ENCODE results near the gene FMOD. TPM values are rescaled to one million over a fixed set of nuclear protein-coding genes. Genes with fewer than 3 reads are reported as not detected.
A peak's percentile ranks its signal among the peaks of the same experiment; 100 is the strongest.

FMOD gene
- polyA plus RNA-seq, 3 donors = not detected

DNA sequence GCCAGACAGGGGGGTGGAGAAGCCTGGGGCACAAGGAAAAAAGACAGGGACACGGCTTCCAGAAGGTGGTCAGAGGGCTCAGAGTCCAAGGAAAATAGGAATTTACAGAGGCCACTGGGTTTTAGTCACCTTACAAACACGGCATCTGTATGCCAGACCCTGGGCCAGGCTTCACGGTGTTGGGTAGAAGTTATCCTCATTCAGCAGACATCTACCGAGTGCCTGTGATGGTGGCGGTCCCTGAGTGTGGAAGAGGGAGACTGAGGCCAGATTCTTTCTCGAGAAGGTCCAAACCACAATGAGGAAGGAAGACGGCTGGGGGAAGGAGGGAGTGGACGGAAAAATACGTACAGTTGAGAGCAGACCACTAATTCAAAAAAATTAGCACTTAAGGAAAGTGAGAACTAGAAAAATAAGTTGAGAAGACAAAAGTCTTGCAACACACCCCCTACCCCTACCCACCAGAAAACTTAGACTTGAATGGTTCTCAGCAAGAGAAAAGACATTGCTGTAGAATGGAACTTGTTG is 46.5 kb downstream of the FMOD start:
- Mint-ChIP-seq H3K9me3 (peaks cover 0 to 5% (median 0%) of the 10 kb centered on the region in 7 donors), H3K4me3 (peak overlapping the region; percentile 87 to 100), H3K4me1 (peaks cover 69% of the 10 kb centered on the region), H3K27ac (peak overlapping the region; percentile 97 to 99 (median 98)), H3K27me3 (ENCODE audit: low read depth in 3 of 3) (peaks cover 0 to 3% (median 2%) of the 10 kb centered on the region in 3 donors), H3K36me3 (peaks cover 32 to 37% of the 10 kb centered on the region in 2 donors)
- peaks cover 42% of the 10 kb centered on the region for H3K79me2 ChIP-seq (ENCODE audit: insufficient read depth, low read length)
- DNase-seq = peak in 2 of 3 donors; percentile 58 to 67
- H3K27me3 ChIP-seq (ENCODE audit: control insufficient read depth in 2 of 2, insufficient read depth in 2 of 2, low read length in 2 of 2) = no peaks in the 10 kb centered on the region
- WGBS (ENCODE audit: insufficient coverage) = 83% methylated on average over 1 of the region's 9 CpGs
- peak overlapping the region; percentile 97 for H3K9ac ChIP-seq (ENCODE audit: insufficient read depth, low read length, poor library complexity, severe bottlenecking)
- peaks cover 42% of the 10 kb centered on the region for H4K20me1 ChIP-seq (ENCODE audit: insufficient read depth, low read length)
- peak overlapping the region; percentile 98 to 100 for H3K27ac ChIP-seq (ENCODE audit: low read depth in 1 of 2, low read length in 2 of 2)
- peak overlapping the region; percentile 65 to 97 (median 70) for H3K4me3 ChIP-seq (replicated peaks in 1 of 3; ENCODE audit: low read depth in 2 of 3, low read length in 3 of 3)
- peaks cover 54 to 64% of the 10 kb centered on the region in 2 donors for H3K4me1 ChIP-seq (ENCODE audit: control insufficient read depth in 1 of 2, insufficient read depth in 2 of 2, low read length in 2 of 2)
- intact Hi-C loops (cut with micrococcal nuclease) = no loop called here
- peaks cover 31% of the 10 kb centered on the region in 2 donors for H3K36me3 ChIP-seq (replicated peaks in 1 of 2; ENCODE audit: control insufficient read depth in 1 of 2, insufficient read depth in 2 of 2, low read length in 2 of 2)
- peak overlapping the region; percentile 99 for H3K4me2 ChIP-seq (replicated peaks; ENCODE audit: extremely low read depth, low read length, poor library complexity, severe bottlenecking)
- TF ChIP-seq, protein P1, sequence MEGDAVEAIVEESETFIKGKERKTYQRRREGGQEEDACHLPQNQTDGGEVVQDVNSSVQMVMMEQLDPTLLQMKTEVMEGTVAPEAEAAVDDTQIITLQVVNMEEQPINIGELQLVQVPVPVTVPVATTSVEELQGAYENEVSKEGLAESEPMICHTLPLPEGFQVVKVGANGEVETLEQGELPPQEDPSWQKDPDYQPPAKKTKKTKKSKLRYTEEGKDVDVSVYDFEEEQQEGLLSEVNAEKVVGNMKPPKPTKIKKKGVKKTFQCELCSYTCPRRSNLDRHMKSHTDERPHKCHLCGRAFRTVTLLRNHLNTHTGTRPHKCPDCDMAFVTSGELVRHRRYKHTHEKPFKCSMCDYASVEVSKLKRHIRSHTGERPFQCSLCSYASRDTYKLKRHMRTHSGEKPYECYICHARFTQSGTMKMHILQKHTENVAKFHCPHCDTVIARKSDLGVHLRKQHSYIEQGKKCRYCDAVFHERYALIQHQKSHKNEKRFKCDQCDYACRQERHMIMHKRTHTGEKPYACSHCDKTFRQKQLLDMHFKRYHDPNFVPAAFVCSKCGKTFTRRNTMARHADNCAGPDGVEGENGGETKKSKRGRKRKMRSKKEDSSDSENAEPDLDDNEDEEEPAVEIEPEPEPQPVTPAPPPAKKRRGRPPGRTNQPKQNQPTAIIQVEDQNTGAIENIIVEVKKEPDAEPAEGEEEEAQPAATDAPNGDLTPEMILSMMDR (IDR thresholded peaks at IDR 0.05) = no peak
- H3K9me3 ChIP-seq (replicated peaks in 1 of 2; ENCODE audit: control insufficient read depth in 1 of 2, insufficient read depth in 1 of 2, low read length in 2 of 2) = no peaks in the 10 kb centered on the region
- no peak overlapping the region for H2AFZ ChIP-seq (ENCODE audit: insufficient read depth, low read depth, low read length, poor library complexity, severe bottlenecking)

DNA sequence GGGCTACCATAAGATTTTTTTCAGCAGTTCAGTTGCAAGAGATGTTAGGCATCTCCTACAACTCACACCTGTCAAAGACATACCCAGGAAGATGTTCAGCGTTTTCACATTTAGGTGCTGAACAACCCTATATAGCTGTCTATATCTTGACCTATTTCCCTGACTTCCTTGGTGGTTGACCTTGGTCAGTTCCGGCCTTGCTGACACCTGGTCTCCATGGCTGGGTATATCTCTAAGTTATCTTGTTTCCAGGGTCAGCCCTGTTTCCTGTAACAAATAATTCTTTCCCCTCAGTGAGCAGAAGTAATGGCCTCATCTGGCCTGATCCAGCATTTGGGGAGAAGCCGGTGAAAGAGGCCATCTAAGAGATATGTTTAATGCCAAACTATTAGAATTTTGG is 48.0 kb downstream of the FMOD start:
- TF ChIP-seq, protein P1 (IDR thresholded peaks at IDR 0.05) = no peak
- 100% methylated on average over 1 of the region's 3 CpGs for WGBS (ENCODE audit: insufficient coverage)
- no peak for DNase-seq

More for the DNA sequence above, 48.0 kb downstream of the FMOD start:
- Mint-ChIP-seq H3K27me3 (ENCODE audit: low read depth in 3 of 3) (peaks cover 0 to 4% (median 0%) of the 10 kb centered on the region in 3 donors), H3K4me3 (no peak overlapping the region), H3K27ac (peak overlapping the region in 1 of 7 donors; percentile 99), H3K36me3 (peaks cover 16 to 21% of the 10 kb centered on the region in 2 donors), H3K4me1 (peaks cover 54% of the 10 kb centered on the region), H3K9me3 (peaks cover 0 to 3% (median 0%) of the 10 kb centered on the region in 7 donors)
- H3K9me3 ChIP-seq (replicated peaks in 1 of 2; ENCODE audit: control insufficient read depth in 1 of 2, insufficient read depth in 1 of 2, low read length in 2 of 2) = no peaks in the 10 kb centered on the region
- H4K20me1 ChIP-seq (ENCODE audit: insufficient read depth, low read length) = peaks cover 26% of the 10 kb centered on the region
- peaks cover 26% of the 10 kb centered on the region for H3K79me2 ChIP-seq (ENCODE audit: insufficient read depth, low read length)
- intact Hi-C loops (cut with micrococcal nuclease) = no loop called here
- peaks cover 41 to 48% of the 10 kb centered on the region in 2 donors for H3K4me1 ChIP-seq (ENCODE audit: control insufficient read depth in 1 of 2, insufficient read depth in 2 of 2, low read length in 2 of 2)
- H3K4me3 ChIP-seq (replicated peaks in 1 of 3; ENCODE audit: low read depth in 2 of 3, low read length in 3 of 3) = no peak overlapping the region
- H3K27me3 ChIP-seq (ENCODE audit: control insufficient read depth in 2 of 2, insufficient read depth in 2 of 2, low read length in 2 of 2) = no peaks in the 10 kb centered on the region
- H2AFZ ChIP-seq (ENCODE audit: insufficient read depth, low read depth, low read length, poor library complexity, severe bottlenecking) = no peak overlapping the region
- H3K36me3 ChIP-seq (replicated peaks in 1 of 2; ENCODE audit: control insufficient read depth in 1 of 2, insufficient read depth in 2 of 2, low read length in 2 of 2) = peaks cover 16% of the 10 kb centered on the region in 2 donors
- no peak overlapping the region for H3K27ac ChIP-seq (ENCODE audit: low read depth in 1 of 2, low read length in 2 of 2)
- H3K4me2 ChIP-seq (replicated peaks; ENCODE audit: extremely low read depth, low read length, poor library complexity, severe bottlenecking) = no peak overlapping the region
- no peak overlapping the region for H3K9ac ChIP-seq (ENCODE audit: insufficient read depth, low read length, poor library complexity, severe bottlenecking)

Data from CD14-positive monocyte (primary cell).